ENCODE results near the gene ARID2.

The ARID2 gene

GRCh38 chr12:45775465-45775864 lies 46.0 kb downstream of the ARID2 start:
- H3K36me3 ChIP-seq: no peaks in the 10 kb centered on the region
- H3K9me3 ChIP-seq: no peaks in the 10 kb centered on the region
- no peak overlapping the region for H3K4me3 ChIP-seq (ENCODE audit: low read depth, low read length)
- no peak for TF ChIP-seq CTCF (IDR thresholded peaks at IDR 0.05; ENCODE audit: low read depth, low read length)
- no peaks in the 10 kb centered on the region for H3K27me3 ChIP-seq
- peaks cover 6% of the 10 kb centered on the region for H3K4me1 ChIP-seq
- DNase-seq: no peak

DNA sequence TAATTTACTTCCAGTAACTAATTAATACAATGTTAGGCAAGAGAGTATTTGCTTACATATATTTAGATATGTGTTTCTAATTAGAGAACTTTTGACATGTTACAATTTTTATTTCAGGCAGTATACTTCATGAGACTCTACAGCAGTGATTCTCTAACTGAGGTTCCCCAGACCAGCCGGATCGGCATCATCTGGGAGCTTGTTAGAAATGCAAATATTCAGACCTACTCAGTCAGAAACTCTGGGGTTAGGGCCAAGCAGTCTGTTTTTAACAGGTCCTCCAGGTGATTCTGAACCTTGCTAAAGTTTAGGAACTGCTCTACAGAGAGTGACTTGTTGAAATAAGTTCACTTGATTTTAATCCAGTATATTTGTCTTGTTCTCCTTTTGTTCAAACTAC lies 46.5 kb downstream of the ARID2 start:
- H3K4me3 ChIP-seq (ENCODE audit: low read depth, low read length): no peak overlapping the region
- H3K4me1 ChIP-seq: peaks cover 6% of the 10 kb centered on the region
- TF ChIP-seq CTCF (IDR thresholded peaks at IDR 0.05; ENCODE audit: low read depth, low read length): no peak
- no peaks in the 10 kb centered on the region for H3K27me3 ChIP-seq
- H3K9me3 ChIP-seq: no peaks in the 10 kb centered on the region
- H3K36me3 ChIP-seq: no peaks in the 10 kb centered on the region
- DNase-seq: no peak

- no peaks in the 10 kb centered on the region for H3K9me3 ChIP-seq
- no peaks in the 10 kb centered on the region for H3K27me3 ChIP-seq
- no peak for DNase-seq
- peaks cover under 1% of the 10 kb centered on the region; the same call in 1 of the 2 replicates for H3K4me1 ChIP-seq
- no peak overlapping the region for H3K4me3 ChIP-seq (ENCODE audit: low read depth, low read length)
- no peak for TF ChIP-seq CTCF (IDR thresholded peaks at IDR 0.05; ENCODE audit: low read depth, low read length)
- H3K36me3 ChIP-seq: no peaks in the 10 kb centered on the region
These were observed 50.4 kb downstream of the ARID2 start for GRCh38 chr12:45779936-45780335.

DNA sequence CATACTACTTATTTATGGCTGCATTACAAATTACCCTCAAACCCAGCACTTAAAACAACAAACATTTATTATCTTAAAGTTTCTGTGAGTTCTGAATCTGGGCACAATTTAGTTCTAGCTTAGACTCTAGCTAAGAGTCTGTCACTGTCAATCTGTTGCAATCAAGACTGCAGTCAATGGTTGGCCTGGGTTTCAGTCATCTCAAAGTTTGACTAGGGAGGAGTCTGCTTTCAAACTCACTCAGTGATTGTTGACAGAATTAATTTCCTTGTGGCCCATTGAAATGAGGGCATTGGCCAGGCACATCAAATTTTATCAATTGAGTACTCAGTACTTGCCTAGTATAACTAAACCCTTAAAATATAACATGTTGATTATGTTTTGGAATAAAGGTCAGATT lies 51.6 kb downstream of the ARID2 start:
- no peak for TF ChIP-seq CTCF (IDR thresholded peaks at IDR 0.05; ENCODE audit: low read depth, low read length)
- no peak for DNase-seq
- H3K4me3 ChIP-seq (ENCODE audit: low read depth, low read length): no peak overlapping the region
- H3K4me1 ChIP-seq: no peaks in the 10 kb centered on the region
- no peaks in the 10 kb centered on the region for H3K36me3 ChIP-seq
- no peaks in the 10 kb centered on the region for H3K9me3 ChIP-seq
- no peaks in the 10 kb centered on the region for H3K27me3 ChIP-seq

GRCh38 chr12:45785315-45785714 lies 55.8 kb downstream of the ARID2 start:
- TF ChIP-seq CTCF (IDR thresholded peaks at IDR 0.05; ENCODE audit: low read depth, low read length): no peak
- no peaks in the 10 kb centered on the region for H3K36me3 ChIP-seq

GRCh38 chr12:45789025-45789424 lies 59.5 kb downstream of the ARID2 start:
- no peaks in the 10 kb centered on the region for H3K27me3 ChIP-seq
- peak; percentile 52 for DNase-seq
- no peaks in the 10 kb centered on the region for H3K9me3 ChIP-seq
- peaks cover 8% of the 10 kb centered on the region for H3K4me1 ChIP-seq
- H3K4me3 ChIP-seq (ENCODE audit: low read depth, low read length): 0 out of 2 replicates have a peak overlapping the region, but pooled peaks have one; percentile 1
- H3K36me3 ChIP-seq: no peaks in the 10 kb centered on the region
- no peak for TF ChIP-seq CTCF (IDR thresholded peaks at IDR 0.05; ENCODE audit: low read depth, low read length)

More at GRCh38 chr12:45785315-45785714, 55.8 kb downstream of the ARID2 start:
- H3K27me3 ChIP-seq: no peaks in the 10 kb centered on the region
- H3K9me3 ChIP-seq: no peaks in the 10 kb centered on the region
- H3K4me3 ChIP-seq (ENCODE audit: low read depth, low read length): no peak overlapping the region
- no peak for DNase-seq
- H3K4me1 ChIP-seq: peaks cover 8% of the 10 kb centered on the region

All from BE2C (cell line).